SKM-1 (cell line): ENCODE results near the gene IDH3G.

Experiments
- DNase-seq: peaks from one replicate; lab custom pipeline; 2025; ENCODE audit not compliant: unreplicated experiment; lab: John Stamatoyannopoulos, UW

The IDH3G gene

GRCh38 chrX:153736071-153736820 lies 57.9 kb downstream of the IDH3G start:
- DNase-seq = no peak
